Adrenal gland (tissue), 12 donors: Measurements from ENCODE around the gene FANCL. TPM values are rescaled to one million over a fixed set of nuclear protein-coding genes. Genes with fewer than 3 reads are reported as not detected.
"Not testable (repeated sequence)": the region's sequence is repeated elsewhere in the genome, so short reads cannot be mapped to it uniquely, and the experiment has no call there.

Experiments
- DNase-seq, 7 donors: peaks; one replicate each; pipeline ENCODE4 v3.0.0-alpha.2; 2019 to 2020
- H3K27ac ChIP-seq, 5 donors: fragments of 200-600 bp; sonication (generic) in 4 of 5; 1 replicate in 3 of 5; 2 replicates in 2 of 5; pipeline versions ENCODE4 v1.5.1 to v1.8.0; 2016 to 2020; ENCODE audit warnings: mild to moderate bottlenecking in 1 of 5
- H3K27me3 ChIP-seq: fragments of 200-600 bp; 2 replicates; pipeline ENCODE4 v1.8.0; 2021
- H3K36me3 ChIP-seq, 2 donors: fragments of 200-600 bp; replicated peaks in 1 of 2; 1 replicate in 1 of 2; 2 replicates in 1 of 2; pipeline versions ENCODE4 v1.5.1 to v1.8.0; 2018 to 2022
- H3K4me1 ChIP-seq, 2 donors: fragments of 200-600 bp; replicated peaks in 1 of 2; 1 replicate in 1 of 2; 2 replicates in 1 of 2; pipeline versions ENCODE4 v1.5.1 to v1.8.0; 2018 to 2021
- H3K4me3 ChIP-seq, 4 donors: fragments of 200-600 bp; sonication (generic) in 3 of 4; one replicate each; pipeline ENCODE4 v1.5.1; 2016 to 2018
- H3K9me3 ChIP-seq, 3 donors: fragments of 200-600 bp; sonication (generic) in 1 of 3; replicated peaks in 1 of 3; 1 replicate in 2 of 3; 2 replicates in 1 of 3; pipeline versions ENCODE4 v1.5.1 to v1.8.0; 2016 to 2021
- POLR2A ChIP-seq, 2 donors: fragments of 450-650 bp; IDR thresholded peaks; one replicate each; pipeline ENCODE4 v1.6.1; 2017; ENCODE audit warnings: antibody characterized with exemption in 2 of 2, mild to moderate bottlenecking in 2 of 2, moderate library complexity in 1 of 2
- WGBS, 4 donors: extraction: QIAGEN DNeasy Blood & Tissue Kit in 2 of 4; methylation state at CpG; one replicate each; pipeline versions ENCODE4 v1.1.5 to v1.1.7; 2013 to 2017; 5-methylcytosine and 5-hydroxymethylcytosine counted together
- intact Hi-C, 2 donors: fragments of 100-400 bp; cut with DNase I; formaldehyde crosslinking; loops; one replicate each; pipeline versions ENCODE4 v1.14.1 to v1.15.0; 2022 to 2023
- polyA plus RNA-seq, 3 donors: library from polyadenylated mRNA; stranded (reverse); fragments of 200-250 nt in 2 of 3; fragments of 350-450 nt in 1 of 3; fragmentation: Illumina TruSeq in 1 of 3; extraction: RNeasy Lipid Tissue Mini Kit (QIAGEN cat#74804) in 1 of 3; gene quantifications; one replicate each; pipeline ENCODE4 v1.2.3, GENCODE V29; 2013 to 2014
- total RNA-seq, 9 donors: library from RNA; depleted of rRNA in 4 of 9; stranded (reverse); fragments of >200 nt in 4 of 9; fragments of 120-200 nt in 1 of 9; fragmentation: NEBNext Ultra II Directional in 1 of 9; extraction: Animal tissue kit (Norgen Biotek cat#: 25700) in 1 of 9; gene quantifications; one replicate each; pipeline versions ENCODE4 v1.1.0 to v1.2.4, GENCODE V29; 2013 to 2023
- TF ChIP-seq, protein P1 (sequence below), 6 experiments: fragments of 450-650 bp in 4 of 6; fragments of 200-600 bp in 2 of 6; sonication (generic) in 1 of 6; IDR thresholded peaks; 1 replicate in 5 of 6; 2 replicates in 1 of 6; pipeline versions ENCODE4 v1.5.1 to v1.8.0; 2016 to 2021; ENCODE audit warnings: antibody characterized with exemption in 6 of 6, mild to moderate bottlenecking in 2 of 6, moderate library complexity in 1 of 6
- donor health status: healthy with polysubstance abuse.
- donor health status: Bipolar disorder and iron deficiency.
- donor health status: DM: yes; HTN: yes; CAD: no.
- donor health status: DM: no; HTN: no; CAD: no.
- donor health status: DM: no; HTN: no; CAD: no.
- donor health status: DM: yes; HTN: yes; CAD: no.

FANCL gene
- total and polyA plus RNA-seq, 12 donors: 25.7 to 99.7 (median 55.3) TPM

DNA sequence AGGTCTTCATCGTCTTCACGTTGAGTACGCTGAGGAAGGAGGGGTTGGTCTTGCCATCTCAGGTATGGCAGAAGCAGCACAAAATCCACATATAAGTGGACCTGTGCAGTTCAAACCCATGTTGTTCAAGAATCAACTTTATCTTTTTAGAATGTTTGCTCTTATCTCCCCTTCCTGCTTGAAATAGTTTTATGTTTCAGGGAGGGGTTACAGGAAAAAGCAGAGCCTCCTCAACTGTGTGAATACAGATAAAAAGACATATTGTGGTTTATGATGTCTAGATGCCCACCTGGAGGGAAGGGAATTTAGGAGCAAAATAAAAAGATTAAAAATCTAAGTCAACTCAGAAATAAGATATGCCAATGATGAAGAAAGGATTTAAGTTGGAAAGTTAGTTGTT lies 118.6 kb downstream of the FANCL start:
- TF ChIP-seq, protein P1, sequence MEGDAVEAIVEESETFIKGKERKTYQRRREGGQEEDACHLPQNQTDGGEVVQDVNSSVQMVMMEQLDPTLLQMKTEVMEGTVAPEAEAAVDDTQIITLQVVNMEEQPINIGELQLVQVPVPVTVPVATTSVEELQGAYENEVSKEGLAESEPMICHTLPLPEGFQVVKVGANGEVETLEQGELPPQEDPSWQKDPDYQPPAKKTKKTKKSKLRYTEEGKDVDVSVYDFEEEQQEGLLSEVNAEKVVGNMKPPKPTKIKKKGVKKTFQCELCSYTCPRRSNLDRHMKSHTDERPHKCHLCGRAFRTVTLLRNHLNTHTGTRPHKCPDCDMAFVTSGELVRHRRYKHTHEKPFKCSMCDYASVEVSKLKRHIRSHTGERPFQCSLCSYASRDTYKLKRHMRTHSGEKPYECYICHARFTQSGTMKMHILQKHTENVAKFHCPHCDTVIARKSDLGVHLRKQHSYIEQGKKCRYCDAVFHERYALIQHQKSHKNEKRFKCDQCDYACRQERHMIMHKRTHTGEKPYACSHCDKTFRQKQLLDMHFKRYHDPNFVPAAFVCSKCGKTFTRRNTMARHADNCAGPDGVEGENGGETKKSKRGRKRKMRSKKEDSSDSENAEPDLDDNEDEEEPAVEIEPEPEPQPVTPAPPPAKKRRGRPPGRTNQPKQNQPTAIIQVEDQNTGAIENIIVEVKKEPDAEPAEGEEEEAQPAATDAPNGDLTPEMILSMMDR (IDR thresholded peaks at IDR 0.05): no peak
- TF ChIP-seq POLR2A (IDR thresholded peaks at IDR 0.05): no peak
- Histone ChIP-seq H3K4me1 (no peaks in the 10 kb centered on the region), H3K9me3 (no peaks in the 10 kb centered on the region), H3K27me3 (no peaks in the 10 kb centered on the region), H3K36me3 (no peaks in the 10 kb centered on the region), H3K4me3 (no peak overlapping the region), H3K27ac (no peak overlapping the region)
- 97 to 100% (median 98%) methylated on average over 3 of the region's 3 CpGs for WGBS, 4 donors
- intact Hi-C loops: no loop called here
- no peak for DNase-seq

DNA sequence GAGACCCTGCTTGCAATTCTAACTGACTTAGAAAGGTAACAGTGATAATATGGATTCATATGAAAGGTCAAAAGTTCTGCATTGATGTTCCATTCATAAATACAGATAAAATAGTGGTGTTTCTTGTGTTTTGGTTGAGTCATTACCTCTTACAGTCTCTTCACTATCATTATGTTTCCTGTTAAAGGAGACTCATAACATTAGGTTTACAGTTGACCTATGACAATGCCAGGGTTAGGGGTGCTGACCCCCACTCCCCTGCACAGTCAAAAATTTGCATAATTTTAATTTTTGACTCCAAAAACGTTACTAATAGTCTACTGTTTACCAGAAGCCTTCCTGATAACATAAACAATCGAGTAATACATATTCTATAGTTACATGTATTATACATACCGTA lies 119.1 kb downstream of the FANCL start:
- Histone ChIP-seq H3K9me3 (no peaks in the 10 kb centered on the region), H3K27ac (no peak overlapping the region), H3K36me3 (no peaks in the 10 kb centered on the region), H3K4me1 (no peaks in the 10 kb centered on the region), H3K4me3 (no peak overlapping the region), H3K27me3 (no peaks in the 10 kb centered on the region)
- DNase-seq: no peak
- intact Hi-C loops: no loop called here
- 84 to 91% (median 89%) methylated on average over 3 of the region's 3 CpGs for whole genome bisulfite sequencing, 4 donors
- TF ChIP-seq POLR2A (IDR thresholded peaks at IDR 0.05): no peak
- TF ChIP-seq, protein P1 (IDR thresholded peaks at IDR 0.05): no peak

DNA sequence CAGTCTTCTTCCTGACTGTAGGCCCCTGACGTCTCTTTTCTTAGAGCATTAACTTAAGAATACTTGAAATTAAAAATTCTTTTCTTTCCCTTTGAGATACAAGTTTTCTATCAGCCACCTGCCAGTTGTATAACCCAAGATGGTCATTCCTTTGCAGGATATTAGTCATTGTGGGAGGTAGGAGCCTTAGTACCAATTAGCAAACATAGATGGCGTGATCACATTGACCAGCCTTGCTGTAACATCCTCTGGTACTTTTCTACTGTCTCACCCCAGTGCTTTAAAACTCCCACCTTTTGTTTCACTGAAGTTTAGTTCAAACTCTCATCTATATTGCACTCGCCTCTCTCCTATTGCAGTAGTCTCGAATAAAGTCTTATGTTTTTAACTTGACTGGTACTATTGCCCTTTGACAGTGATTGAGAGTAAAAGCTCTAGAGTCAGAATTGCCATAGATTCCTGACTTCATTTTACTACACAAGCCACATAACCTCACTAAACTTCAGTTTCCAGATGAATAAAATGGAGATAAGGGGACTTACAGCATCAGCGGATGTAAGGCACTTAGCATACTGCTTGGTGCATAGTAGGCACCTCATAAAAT lies 120.4 kb downstream of the FANCL start:
- TF ChIP-seq, protein P1 (IDR thresholded peaks at IDR 0.05): no peak
- TF ChIP-seq POLR2A (IDR thresholded peaks at IDR 0.05): no peak
- H3K27me3 ChIP-seq: no peaks in the 10 kb centered on the region
- no peak overlapping the region for H3K4me3 ChIP-seq
- H3K36me3 ChIP-seq: no peaks in the 10 kb centered on the region
- no peaks in the 10 kb centered on the region for H3K9me3 ChIP-seq
- no peak for DNase-seq
- no peak overlapping the region for H3K27ac ChIP-seq
- 97 to 98% (median 97%) methylated on average over 5 of the region's 5 CpGs for WGBS, 4 donors
- no peaks in the 10 kb centered on the region for H3K4me1 ChIP-seq
- intact Hi-C loops: no loop called here

DNA sequence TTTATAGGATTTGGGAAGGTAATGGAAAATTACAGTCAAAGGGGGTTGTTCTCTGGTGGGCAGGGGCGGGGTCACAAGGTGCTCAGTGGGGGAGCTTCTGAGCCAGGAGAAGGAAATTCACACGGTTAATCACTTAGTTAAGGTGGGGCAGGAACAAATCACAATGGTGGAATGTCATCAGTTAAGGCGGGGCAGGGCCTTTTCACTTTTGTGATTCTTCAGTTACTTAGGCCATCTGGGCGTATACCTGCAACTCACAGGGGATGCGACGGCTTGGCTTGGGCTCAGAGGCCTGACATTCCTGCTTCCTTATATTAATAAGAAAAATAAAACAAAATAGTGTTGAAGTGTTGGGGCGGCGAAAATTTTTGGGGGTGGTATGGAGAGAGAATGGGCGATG lies 127.6 kb downstream of the FANCL start:
- intact Hi-C loops, H3K4me3 ChIP-seq, H3K27ac ChIP-seq, H3K36me3 ChIP-seq, H3K4me1 ChIP-seq, H3K27me3 ChIP-seq, DNase-seq, H3K9me3 ChIP-seq: not testable (repeated sequence)
- 96 to 98% (median 98%) methylated on average over 9 of the region's 9 CpGs for WGBS, 4 donors

DNA sequence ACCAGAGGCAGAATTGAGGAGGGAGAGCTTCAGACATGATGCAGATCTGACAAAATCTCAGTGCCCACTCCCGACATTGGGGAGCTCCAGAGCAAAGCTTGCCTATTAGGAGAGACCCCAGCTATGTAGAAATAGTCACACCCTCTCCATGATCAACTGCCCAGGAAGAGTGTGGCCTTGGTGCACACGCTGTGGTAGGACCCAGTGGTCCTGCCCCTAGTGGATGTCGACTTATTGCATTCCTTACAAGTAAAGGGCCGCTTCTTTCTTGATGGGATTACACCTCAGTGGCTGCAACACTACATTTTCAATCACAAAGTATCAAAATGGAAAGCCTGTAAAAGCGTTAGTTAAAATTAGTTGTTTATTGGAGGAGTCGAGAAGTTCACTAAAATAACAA lies 130.4 kb downstream of the FANCL start:
- Histone ChIP-seq H3K9me3 (no peaks in the 10 kb centered on the region), H3K27me3 (no peaks in the 10 kb centered on the region), H3K36me3 (no peaks in the 10 kb centered on the region), H3K4me1 (peaks cover 0 to 12% of the 10 kb centered on the region in 2 donors), H3K27ac (no peak overlapping the region), H3K4me3 (no peak overlapping the region)
- WGBS, 4 donors: 94 to 99% (median 97%) methylated on average over 5 to 6 of the region's 6 CpGs
- intact Hi-C loops: no loop called here
- DNase-seq: no peak
- no peak for TF ChIP-seq POLR2A (IDR thresholded peaks at IDR 0.05)
- TF ChIP-seq, protein P1 (IDR thresholded peaks at IDR 0.05): no peak
